HepG2 (cell line): ENCODE data around the gene C1GALT1. TPM values are rescaled to one million over a fixed set of nuclear protein-coding genes. Genes with fewer than 3 reads are reported as not detected.

Source experiments
- ETV6 ChIP-seq: sonication (generic); formaldehyde crosslinking; conservative IDR thresholded peaks from 2 replicates; pipeline ENCODE4 v1.4.0; 2020; ENCODE audit warnings: missing genetic modification reagents
- FOSL2 ChIP-seq: sonication (generic); formaldehyde crosslinking; IDR thresholded peaks from 2 replicates; pipeline ENCODE4 v1.4.0; 2020; ENCODE audit warnings: missing genetic modification reagents
- IKZF4 ChIP-seq: sonication (generic); formaldehyde crosslinking; IDR thresholded peaks from 2 replicates; pipeline ENCODE4 v1.5.1; 2020; ENCODE audit warnings: borderline replicate concordance, mild to moderate bottlenecking, low read depth, missing genetic modification reagents; ENCODE audit errors: not compliant biosample characterization
- RFX1 ChIP-seq: fragments of 450-650 bp; IDR thresholded peaks from 2 replicates; pipeline ENCODE4 v1.6.1; 2017
- SP5 ChIP-seq: IDR thresholded peaks from 2 replicates; pipeline ENCODE4 v1.6.1; 2016; ENCODE audit warnings: low read depth, borderline replicate concordance
- ZNF510 ChIP-seq: sonication (generic); formaldehyde crosslinking; IDR thresholded peaks from 2 replicates; pipeline ENCODE4 v1.4.0; 2020; ENCODE audit warnings: low read depth, mild to moderate bottlenecking, missing genetic modification reagents
- ZUFSP ChIP-seq: sonication (generic); formaldehyde crosslinking; IDR thresholded peaks from 2 replicates; pipeline ENCODE4 v1.9.0; 2021; ENCODE audit warnings: missing genetic modification reagents, mild to moderate bottlenecking, borderline replicate concordance
- polyA plus RNA-seq, 8 experiments: library from polyadenylated mRNA; depleted of rRNA in 3 of 8; stranded (reverse) in 7 of 8; unstranded in 1 of 8; fragments of >200 nt; fragmentation: Illumina TruSeq in 4 of 8; extraction: Trizol in 4 of 8; gene quantifications; 2 replicates each; pipeline versions ENCODE4 v1.2.1 to v1.2.3, GENCODE V29; 2011 to 2016; ENCODE audit warnings: low read depth in 4 of 8, missing spikeins in 1 of 8, mixed read lengths in 1 of 8; ENCODE audit not compliant: insufficient read depth in 1 of 8
- total RNA-seq, 5 experiments: library from RNA; depleted of rRNA; stranded (reverse); fragments of >200 nt; fragmentation: Illumina TruSeq; extraction: Trizol; gene quantifications; 2 replicates each; pipeline ENCODE4 v1.2.3, GENCODE V29; 2016; ENCODE audit warnings: low read depth in 1 of 5
- TF ChIP-seq, protein P1 (sequence below): sonication (generic); formaldehyde crosslinking; IDR thresholded peaks from 2 replicates; pipeline ENCODE4 v1.5.0; 2020; ENCODE audit warnings: mild to moderate bottlenecking, missing genetic modification reagents, borderline replicate concordance

Gene C1GALT1
- total and polyA plus RNA-seq, 2 of the 13 experiments (the other 11 are each of a cell fraction or from before 2014, with no cell fraction given): 57.1 to 65.9 TPM

DNA sequence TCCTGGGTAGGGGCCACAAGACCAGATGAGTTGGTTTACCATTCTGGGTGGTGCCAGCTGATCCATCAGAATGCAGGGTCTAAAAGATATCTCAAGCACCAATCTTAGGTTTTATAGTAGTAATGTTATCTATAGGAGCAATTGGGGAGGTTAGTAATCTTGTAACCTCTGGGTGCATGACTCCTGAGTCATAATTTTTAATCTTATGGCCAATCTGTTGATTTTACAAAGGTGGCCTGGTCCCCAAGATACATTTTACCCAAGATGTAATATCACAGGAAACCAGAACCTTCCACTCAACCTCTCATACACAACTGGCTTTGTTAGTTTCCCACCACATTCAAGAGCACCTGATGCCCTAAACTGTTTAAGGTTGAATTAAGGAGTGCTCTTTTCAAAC, 79.5 kb downstream of the C1GALT1 start (continued):
- TF ChIP-seq, protein P1, sequence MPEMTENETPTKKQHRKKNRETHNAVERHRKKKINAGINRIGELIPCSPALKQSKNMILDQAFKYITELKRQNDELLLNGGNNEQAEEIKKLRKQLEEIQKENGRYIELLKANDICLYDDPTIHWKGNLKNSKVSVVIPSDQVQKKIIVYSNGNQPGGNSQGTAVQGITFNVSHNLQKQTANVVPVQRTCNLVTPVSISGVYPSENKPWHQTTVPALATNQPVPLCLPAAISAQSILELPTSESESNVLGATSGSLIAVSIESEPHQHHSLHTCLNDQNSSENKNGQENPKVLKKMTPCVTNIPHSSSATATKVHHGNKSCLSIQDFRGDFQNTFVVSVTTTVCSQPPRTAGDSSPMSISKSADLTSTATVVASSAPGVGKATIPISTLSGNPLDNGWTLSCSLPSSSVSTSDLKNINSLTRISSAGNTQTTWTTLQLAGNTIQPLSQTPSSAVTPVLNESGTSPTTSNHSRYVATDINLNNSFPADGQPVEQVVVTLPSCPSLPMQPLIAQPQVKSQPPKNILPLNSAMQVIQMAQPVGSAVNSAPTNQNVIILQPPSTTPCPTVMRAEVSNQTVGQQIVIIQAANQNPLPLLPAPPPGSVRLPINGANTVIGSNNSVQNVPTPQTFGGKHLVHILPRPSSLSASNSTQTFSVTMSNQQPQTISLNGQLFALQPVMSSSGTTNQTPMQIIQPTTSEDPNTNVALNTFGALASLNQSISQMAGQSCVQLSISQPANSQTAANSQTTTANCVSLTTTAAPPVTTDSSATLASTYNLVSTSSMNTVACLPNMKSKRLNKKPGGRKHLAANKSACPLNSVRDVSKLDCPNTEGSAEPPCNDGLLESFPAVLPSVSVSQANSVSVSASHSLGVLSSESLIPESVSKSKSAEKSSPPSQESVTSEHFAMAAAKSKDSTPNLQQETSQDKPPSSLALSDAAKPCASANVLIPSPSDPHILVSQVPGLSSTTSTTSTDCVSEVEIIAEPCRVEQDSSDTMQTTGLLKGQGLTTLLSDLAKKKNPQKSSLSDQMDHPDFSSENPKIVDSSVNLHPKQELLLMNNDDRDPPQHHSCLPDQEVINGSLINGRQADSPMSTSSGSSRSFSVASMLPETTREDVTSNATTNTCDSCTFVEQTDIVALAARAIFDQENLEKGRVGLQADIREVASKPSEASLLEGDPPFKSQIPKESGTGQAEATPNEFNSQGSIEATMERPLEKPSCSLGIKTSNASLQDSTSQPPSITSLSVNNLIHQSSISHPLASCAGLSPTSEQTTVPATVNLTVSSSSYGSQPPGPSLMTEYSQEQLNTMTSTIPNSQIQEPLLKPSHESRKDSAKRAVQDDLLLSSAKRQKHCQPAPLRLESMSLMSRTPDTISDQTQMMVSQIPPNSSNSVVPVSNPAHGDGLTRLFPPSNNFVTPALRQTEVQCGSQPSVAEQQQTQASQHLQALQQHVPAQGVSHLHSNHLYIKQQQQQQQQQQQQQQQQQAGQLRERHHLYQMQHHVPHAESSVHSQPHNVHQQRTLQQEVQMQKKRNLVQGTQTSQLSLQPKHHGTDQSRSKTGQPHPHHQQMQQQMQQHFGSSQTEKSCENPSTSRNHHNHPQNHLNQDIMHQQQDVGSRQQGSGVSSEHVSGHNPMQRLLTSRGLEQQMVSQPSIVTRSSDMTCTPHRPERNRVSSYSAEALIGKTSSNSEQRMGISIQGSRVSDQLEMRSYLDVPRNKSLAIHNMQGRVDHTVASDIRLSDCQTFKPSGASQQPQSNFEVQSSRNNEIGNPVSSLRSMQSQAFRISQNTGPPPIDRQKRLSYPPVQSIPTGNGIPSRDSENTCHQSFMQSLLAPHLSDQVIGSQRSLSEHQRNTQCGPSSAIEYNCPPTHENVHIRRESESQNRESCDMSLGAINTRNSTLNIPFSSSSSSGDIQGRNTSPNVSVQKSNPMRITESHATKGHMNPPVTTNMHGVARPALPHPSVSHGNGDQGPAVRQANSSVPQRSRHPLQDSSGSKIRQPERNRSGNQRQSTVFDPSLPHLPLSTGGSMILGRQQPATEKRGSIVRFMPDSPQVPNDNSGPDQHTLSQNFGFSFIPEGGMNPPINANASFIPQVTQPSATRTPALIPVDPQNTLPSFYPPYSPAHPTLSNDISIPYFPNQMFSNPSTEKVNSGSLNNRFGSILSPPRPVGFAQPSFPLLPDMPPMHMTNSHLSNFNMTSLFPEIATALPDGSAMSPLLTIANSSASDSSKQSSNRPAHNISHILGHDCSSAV (CRISPR knock-in tag): no peak
- TF ChIP-seq ZNF510 (CRISPR knock-in tag) (no peak), FOSL2 (CRISPR knock-in tag) (no peak), ETV6 (CRISPR knock-in tag) (no peak), RFX1 (no peak), SP5 (no peak), ZUFSP (no peak), IKZF4 (CRISPR knock-in tag) (no peak)
